ENCODE measurements around the gene IQCE. TPM values are rescaled to one million over a fixed set of nuclear protein-coding genes. Genes with fewer than 3 reads are reported as not detected.
A peak's percentile ranks its signal among the peaks of the same experiment; 100 is the strongest.

Gene IQCE, protein sequence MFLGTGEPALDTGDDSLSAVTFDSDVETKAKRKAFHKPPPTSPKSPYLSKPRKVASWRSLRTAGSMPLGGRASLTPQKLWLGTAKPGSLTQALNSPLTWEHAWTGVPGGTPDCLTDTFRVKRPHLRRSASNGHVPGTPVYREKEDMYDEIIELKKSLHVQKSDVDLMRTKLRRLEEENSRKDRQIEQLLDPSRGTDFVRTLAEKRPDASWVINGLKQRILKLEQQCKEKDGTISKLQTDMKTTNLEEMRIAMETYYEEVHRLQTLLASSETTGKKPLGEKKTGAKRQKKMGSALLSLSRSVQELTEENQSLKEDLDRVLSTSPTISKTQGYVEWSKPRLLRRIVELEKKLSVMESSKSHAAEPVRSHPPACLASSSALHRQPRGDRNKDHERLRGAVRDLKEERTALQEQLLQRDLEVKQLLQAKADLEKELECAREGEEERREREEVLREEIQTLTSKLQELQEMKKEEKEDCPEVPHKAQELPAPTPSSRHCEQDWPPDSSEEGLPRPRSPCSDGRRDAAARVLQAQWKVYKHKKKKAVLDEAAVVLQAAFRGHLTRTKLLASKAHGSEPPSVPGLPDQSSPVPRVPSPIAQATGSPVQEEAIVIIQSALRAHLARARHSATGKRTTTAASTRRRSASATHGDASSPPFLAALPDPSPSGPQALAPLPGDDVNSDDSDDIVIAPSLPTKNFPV
- total RNA-seq, result 10 to 100 TPM; 10.5 to 18.6 (median 12.8) TPM

DNA sequence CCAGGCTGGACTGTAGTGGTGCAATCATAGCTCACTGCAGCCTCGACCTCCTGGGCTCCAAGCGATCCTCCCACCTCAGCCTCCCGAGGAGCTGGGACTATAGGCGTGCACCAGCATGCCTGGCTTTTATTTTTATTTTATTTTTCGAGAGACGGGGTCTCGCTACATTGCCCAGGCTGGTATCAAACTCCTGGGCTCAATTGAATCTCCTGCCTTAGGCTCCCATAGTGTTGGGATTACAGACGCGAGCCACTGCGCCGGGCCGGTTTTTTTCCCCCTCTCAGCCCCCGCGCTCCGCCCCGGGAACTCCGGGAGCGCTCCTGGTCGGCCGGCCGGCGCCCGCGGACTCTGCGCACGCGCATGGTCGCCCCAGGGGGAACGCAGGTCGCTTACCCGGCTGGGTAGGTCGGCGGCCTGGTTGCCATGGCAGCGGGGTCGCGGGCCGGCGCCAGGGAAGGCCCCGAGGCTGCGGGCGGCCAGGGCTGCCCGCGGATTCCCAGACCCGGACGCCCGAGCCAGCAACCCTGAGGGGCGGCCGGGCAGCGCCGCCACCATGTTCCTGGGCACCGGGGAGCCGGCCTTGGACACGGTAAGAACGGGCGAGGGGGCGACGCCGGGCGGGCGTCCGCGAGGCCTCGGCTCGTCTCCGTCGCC lies at the start of gene IQCE:
Gene IQCE, plus strand, starts transcription at position 351 of the 654 bp plus-strand sequence. Its CDS starts 203 bp downstream, at position 554.
- TF ChIP-seq, protein P1, sequence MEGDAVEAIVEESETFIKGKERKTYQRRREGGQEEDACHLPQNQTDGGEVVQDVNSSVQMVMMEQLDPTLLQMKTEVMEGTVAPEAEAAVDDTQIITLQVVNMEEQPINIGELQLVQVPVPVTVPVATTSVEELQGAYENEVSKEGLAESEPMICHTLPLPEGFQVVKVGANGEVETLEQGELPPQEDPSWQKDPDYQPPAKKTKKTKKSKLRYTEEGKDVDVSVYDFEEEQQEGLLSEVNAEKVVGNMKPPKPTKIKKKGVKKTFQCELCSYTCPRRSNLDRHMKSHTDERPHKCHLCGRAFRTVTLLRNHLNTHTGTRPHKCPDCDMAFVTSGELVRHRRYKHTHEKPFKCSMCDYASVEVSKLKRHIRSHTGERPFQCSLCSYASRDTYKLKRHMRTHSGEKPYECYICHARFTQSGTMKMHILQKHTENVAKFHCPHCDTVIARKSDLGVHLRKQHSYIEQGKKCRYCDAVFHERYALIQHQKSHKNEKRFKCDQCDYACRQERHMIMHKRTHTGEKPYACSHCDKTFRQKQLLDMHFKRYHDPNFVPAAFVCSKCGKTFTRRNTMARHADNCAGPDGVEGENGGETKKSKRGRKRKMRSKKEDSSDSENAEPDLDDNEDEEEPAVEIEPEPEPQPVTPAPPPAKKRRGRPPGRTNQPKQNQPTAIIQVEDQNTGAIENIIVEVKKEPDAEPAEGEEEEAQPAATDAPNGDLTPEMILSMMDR (IDR thresholded peaks at IDR 0.05), result no peak
- TF ChIP-seq POLR2A (IDR thresholded peaks at IDR 0.05), result no peak
- peak within 1 kb of the TSS; percentile 80 for H3K4me3 ChIP-seq (ENCODE audit: low read depth, poor library complexity, severe bottlenecking)
- intact Hi-C loops (cut with DNase I; ENCODE audit: low total_unique reads), result no loop called here
- peak; percentile 86 to 98 for DNase-seq (ENCODE audit: low spot score in 2 of 2)
- WGBS, 2 donors, result 1 to 2% methylated on average over 19 to 27 of the region's 66 CpGs

DNA sequence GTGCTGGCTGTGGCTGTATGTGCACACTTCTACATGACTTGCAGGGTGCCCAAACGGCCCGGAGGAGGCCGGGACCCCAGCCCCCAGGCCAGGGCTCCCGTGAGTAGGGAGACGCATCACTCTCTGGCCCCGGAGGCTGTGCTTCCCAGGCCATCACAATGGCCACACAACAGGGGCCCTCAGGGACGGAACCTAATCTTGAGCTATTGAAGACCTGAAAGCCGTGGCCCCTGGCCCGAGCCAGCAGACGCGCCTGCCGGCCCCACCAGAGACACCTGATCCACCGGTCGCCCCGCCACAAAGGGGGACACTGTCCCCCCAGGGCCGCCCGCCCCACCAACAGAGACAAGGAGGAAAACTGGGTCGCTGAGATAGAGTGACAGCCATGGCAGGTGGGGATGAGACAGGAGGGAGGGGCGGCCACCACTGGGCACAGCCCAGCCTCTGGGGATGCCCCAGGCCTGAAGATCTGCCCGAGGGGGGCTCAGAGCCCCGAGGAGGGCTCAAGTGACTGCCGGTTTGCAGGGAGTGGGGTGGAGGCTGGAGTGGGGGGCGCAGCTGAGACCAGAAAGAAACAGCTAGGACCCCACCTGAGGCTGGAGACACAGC lies 49.4 kb upstream of the IQCE start:
- DNase-seq (ENCODE audit: low spot score in 2 of 2), result no peak
- no peak overlapping the region for H3K4me3 ChIP-seq (ENCODE audit: low read depth, poor library complexity, severe bottlenecking)
- 64 to 75% methylated on average over 15 to 21 of the region's 23 CpGs for WGBS, 2 donors
- no peak for TF ChIP-seq POLR2A (IDR thresholded peaks at IDR 0.05)
- TF ChIP-seq, protein P1 (IDR thresholded peaks at IDR 0.05), result no peak
- intact Hi-C loops (cut with DNase I; ENCODE audit: low total_unique reads), result no loop called here

GRCh38 chr7:2510130-2510776 lies 48.5 kb upstream of the IQCE start:
- intact Hi-C loops (cut with DNase I; ENCODE audit: low total_unique reads), result no loop called here
- DNase-seq (ENCODE audit: low spot score in 2 of 2), result no peak
- TF ChIP-seq, protein P1 (IDR thresholded peaks at IDR 0.05), result no peak
- no peak for TF ChIP-seq POLR2A (IDR thresholded peaks at IDR 0.05)
- WGBS, 2 donors, result 75 to 87% methylated on average over 13 of the region's 13 CpGs
- no peak overlapping the region for H3K4me3 ChIP-seq (ENCODE audit: low read depth, poor library complexity, severe bottlenecking)

DNA sequence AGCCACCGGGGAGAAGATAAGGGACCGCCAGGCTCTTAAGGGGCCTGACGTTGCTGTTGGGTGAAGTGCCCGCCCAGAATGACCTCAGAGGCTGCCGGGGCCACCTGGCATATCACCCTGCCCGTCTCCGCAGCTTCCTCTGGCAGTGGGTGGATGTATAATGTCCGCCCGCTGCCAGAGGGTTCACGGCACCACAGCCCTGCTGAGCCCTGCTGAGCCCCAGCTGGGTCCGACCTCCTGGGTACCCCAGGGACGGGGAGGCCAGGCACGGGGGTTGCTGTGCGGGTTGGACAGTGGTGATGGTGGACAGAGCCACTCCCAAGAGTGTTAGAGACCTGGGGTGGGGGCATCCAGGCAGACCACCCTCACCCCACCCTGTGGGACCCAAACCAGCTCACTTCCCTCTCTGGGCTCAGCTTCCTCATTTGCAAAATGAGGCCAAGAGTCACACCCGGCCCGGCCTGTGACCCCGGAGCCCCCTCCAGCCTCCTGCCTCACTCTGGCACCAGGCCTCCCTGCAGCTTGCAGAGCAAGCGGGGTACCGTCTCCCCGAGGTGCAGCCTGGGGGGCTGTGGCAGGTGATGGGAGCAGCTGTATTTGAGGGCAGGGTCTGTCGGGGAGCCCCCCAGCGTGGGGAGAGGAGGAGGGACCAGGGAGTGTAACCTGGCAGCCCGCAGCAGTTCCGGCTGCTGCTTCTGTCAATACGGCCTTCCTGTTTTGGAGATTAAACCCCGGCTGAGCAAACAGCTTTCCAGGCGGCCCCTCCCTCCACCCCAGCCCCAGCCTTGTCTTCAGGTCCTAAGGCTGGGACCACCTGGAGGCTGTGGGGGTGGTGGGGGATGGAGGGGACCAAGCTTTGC lies 47.6 kb upstream of the IQCE start:
- WGBS, 2 donors, result 57 to 70% methylated on average over 10 to 22 of the region's 27 CpGs
- TF ChIP-seq, protein P1 (IDR thresholded peaks at IDR 0.05), result no peak
- no peak for TF ChIP-seq POLR2A (IDR thresholded peaks at IDR 0.05)
- intact Hi-C loops (cut with DNase I; ENCODE audit: low total_unique reads), result no loop called here
- no peak overlapping the region for H3K4me3 ChIP-seq (ENCODE audit: low read depth, poor library complexity, severe bottlenecking)
- DNase-seq (ENCODE audit: low spot score in 2 of 2), result no peak
